GM21367 (cell line): ENCODE measurements around the gene PLGRKT.
A peak's percentile ranks its signal among the peaks of the same experiment; 100 is the strongest.
"Not testable (repeated sequence)": the region's sequence is repeated elsewhere in the genome, so short reads cannot be mapped to it uniquely, and the experiment has no call there.

Source experiments
- ATAC-seq: cut with Tn5 transposase; IDR thresholded peaks from one replicate; pipeline ENCODE4 v1.9.1; 2021; ENCODE audit not compliant: unreplicated experiment

The PLGRKT gene, protein sequence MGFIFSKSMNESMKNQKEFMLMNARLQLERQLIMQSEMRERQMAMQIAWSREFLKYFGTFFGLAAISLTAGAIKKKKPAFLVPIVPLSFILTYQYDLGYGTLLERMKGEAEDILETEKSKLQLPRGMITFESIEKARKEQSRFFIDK

GRCh38 chr9:5437254-5438216, at the start of gene PLGRKT:
Gene PLGRKT, minus strand, starts transcription at chr9:5437925. Its CDS starts 5,948 bp downstream, at chr9:5431977.
- peak; percentile 72 for ATAC-seq

DNA sequence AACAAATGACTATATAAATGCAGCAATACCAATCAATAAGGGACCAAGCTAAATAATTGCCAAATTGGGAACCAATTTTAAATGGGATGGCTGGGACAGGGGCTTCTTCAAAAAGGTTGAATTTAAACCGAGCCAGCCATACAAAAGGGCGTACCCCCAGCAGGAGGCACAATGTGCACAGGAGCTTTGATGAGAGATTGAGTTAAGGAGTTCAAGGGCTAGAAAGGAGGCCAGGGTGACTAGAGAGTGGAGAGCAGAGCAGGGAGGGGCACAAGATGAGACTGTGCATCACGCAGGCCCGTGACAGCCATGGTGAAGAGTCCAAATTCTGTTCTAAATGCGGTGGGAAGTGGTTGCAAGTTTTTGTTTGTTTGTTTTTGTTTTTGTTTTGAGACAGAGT, 49.3 kb upstream of the PLGRKT start:
- ATAC-seq, result no peak

DNA sequence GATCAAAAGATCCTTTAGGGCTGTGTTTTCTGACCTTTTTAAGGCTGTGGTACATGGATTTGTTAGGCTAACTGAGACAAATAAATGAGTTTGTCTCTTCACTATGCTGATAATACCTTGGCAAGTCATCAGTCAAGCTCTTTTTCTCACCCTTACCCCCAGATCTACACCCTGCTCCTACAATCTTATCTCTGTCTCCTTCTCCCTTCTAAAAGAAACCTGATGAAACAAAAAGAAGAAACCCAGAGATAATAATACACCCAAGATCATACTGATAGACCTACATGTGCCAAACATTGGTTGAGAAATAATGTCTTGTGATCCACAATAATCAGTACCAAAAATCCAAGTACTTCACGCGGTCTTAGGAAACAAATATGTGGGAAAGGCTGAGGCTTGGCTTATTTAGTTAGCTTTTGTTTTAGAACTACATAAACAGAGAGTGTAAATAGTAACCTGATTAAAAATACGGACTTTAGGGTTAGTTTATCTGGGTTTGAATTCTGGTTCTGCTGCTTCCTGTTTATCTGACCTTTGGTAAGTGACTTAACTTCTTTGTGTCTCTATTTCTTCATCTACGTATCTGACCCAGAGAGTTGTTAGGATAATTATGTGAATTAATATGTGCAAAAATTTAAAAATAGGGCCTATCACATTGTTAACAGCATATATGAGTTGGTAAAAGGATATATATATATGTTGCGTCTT, 47.8 kb upstream of the PLGRKT start:
- ATAC-seq, result no peak

- no peak for ATAC-seq
Observed at GRCh38 chr9:5483306-5483705, 45.6 kb upstream of the PLGRKT start.

DNA sequence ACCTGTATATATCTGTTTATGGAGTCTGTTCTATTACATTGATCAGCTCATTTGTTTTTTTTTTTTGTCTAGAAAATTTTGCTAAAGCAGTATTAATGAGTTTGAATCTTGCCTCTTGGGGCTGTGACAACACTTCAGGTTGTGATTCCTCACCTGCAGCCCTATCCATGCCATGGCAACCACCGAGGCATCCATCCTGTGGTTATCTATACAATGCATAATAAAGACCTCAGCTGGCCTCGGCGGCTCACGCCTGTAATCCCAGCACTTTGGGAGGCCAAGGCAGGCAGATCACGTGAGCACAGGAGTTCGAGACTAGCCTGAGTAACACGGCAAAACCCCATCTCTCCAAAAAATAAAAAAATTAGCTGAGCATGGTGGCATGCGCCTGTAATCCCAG, 44.5 kb upstream of the PLGRKT start:
- no peak for ATAC-seq

GRCh38 chr9:5481322-5482040, 43.8 kb upstream of the PLGRKT start:
- ATAC-seq, result no peak

DNA sequence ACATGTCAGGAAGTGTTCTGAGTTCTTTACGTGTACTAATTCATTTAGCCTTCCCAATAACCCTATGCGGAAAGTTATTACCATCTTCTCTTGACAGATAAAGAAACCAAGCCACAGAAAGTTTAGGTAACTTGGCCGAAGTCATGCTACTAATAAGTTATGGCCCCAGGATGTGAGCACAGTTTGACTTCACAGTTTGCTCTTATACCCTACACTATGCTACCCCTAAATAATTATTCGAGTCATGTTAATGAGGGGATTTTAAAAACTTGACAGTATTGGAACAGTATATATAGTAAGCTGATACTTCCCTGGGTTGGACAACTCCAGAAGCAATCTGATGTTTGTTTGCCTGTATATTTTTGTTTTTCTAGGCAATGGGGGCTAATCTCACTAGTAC, 43.2 kb upstream of the PLGRKT start:
- ATAC-seq, result no peak

- ATAC-seq, result no peak
Observed at GRCh38 chr9:5479994-5480694, 42.4 kb upstream of the PLGRKT start.

DNA sequence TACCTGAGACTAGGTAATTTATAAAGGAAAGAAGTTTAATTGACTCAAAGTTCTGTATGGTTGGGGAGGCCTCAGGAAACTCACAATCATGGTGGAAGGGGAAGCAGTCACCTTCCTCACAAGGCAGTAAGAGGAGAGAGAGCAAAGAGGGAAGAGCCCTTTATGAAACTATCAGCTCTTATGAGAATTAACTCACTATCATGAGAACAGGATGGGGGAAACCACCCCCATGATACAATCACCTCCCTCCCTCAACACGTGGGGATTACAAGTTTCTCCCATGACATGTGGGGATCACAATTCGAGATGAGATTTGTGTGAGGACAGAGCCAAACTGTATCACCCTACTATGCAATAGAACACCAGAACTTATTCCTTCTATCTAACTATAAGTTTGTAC, 40.5 kb upstream of the PLGRKT start:
- ATAC-seq, result no peak

- not testable (repeated sequence) for ATAC-seq
Observed at GRCh38 chr9:5475611-5476010, 37.9 kb upstream of the PLGRKT start.

DNA sequence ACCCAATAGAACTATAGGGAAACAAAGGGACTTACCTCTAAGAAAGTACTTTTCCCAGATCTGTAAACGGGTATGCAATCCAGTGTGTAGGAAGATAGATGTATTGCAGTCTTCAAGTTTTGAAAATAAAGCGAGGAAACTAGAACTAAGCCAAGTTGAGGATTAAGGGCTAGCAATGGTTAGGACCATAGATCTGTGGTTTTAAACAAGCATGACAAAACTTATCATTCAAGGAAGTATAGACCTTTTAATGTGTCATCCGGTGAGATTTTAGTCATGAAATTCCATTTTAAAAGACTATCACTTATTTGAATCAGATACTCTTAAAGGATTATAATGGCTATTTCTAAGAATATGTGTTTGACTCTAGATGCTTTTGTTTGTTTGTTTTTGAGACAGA, 33.1 kb upstream of the PLGRKT start:
- no peak for ATAC-seq

DNA sequence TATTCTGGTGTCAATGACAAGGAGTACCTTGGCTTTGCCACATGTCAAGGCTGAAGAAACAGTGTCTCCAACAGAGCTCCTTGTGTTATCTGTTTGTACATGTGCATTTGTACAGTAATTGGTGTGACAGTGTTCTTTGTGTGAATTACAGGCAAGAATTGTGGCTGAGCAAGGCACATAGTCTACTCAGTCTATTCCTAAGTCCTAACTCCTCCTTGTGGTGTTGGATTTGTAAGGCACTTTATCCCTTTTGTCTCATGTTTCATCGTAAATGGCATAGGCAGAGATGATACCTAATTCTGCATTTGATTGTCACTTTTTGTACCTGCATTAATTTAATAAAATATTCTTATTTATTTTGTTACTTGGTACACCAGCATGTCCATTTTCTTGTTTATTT, 32.4 kb upstream of the PLGRKT start:
- ATAC-seq, result no peak

DNA sequence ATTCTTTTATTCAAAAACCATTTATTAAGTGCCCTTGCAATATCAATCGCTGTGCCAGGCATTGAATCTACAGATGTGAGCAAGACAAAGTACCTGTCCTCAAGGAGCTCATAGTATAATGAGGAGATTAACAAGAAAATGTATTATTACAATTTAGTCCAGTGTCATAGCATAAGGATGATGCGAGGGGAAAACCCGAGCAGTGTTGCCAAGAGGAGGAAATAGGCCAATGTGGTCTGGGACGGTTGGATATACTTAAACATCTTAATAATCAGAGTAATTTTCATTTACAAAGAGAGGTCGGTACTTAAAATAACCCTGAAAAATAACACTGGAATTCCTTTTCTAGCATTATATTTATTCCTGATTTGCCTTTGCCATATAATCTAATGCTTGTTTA, 31.1 kb upstream of the PLGRKT start:
- no peak for ATAC-seq

DNA sequence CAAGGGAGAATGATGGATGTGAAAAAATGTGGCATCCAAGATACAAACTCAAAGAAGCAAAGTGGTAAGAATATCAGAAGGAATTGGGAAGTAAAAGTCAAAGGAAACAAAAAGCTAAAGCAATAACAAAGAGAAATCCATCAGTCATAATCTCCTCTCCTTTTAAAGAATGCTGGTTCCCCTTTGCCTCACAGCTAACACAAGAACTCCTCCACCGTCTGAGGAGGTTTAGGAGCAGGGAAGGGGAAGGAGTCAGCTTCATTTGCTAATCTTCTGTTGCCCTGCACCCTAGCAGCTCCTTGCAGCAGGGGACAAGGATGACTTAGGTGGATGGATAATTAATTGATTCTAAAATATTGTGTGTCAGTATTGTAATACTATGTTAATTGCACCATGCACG, 29.0 kb upstream of the PLGRKT start:
- ATAC-seq, result no peak

GRCh38 chr9:5466005-5466404, 28.3 kb upstream of the PLGRKT start:
- no peak for ATAC-seq

DNA sequence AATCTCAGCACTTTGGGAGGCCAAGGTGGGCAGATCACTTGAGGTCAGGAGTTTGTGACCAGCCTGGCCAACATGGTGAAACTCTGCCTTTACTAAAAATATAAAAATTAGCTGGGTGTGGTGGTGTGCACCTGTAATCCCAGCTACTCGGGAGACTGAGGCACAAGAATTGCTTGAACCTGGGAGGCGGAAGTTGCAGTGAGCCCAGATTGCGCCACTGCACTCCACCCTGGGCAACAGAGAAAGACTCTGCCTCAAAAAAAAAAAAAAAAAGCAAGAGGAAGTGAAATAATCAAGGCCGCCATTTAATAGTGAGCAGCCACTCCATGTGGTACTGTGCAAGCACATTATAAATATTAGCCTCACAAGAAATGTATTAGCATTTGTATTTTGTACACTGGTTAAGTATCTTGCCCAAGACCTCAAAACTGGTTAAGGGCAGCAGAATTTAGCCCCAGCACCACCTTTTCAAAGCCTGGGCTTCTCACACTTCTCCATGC, 27.2 kb upstream of the PLGRKT start:
- ATAC-seq, result not testable (repeated sequence)

- no peak for ATAC-seq
Observed at GRCh38 chr9:5460157-5460556, 22.4 kb upstream of the PLGRKT start.

- no peak for ATAC-seq
Observed at GRCh38 chr9:5459289-5459829, 21.6 kb upstream of the PLGRKT start.

GRCh38 chr9:5455181-5455580, 17.5 kb upstream of the PLGRKT start:
- ATAC-seq, result no peak

DNA sequence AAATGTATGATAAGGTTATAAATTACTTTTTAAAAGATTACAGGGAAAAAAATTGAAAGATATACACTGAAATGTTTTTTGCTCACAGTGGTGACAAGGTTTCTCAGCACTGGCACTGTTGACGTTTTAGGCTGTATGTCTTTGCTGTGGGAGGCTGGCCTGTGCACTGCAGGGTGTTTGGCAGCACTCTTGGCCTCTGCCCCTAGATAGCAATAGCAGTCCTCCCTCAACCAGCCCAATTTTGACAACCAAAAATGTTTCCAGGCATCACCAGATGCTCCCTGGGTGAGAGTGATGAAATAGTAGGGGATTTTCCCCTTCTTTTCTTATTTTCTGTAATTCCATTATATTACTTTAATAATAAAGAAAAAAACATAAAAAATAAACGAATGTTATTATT, 15.9 kb upstream of the PLGRKT start:
- peak; percentile 29 for ATAC-seq
